H1 (cell line): ENCODE data around the gene OGFR. TPM values are rescaled to one million over a fixed set of nuclear protein-coding genes. Genes with fewer than 3 reads are reported as not detected.

Source experiments
- CHD2 ChIP-seq: IDR thresholded peaks from 2 replicates; pipeline ENCODE4 v1.6.1; 2012; ENCODE audit warnings: low read length, improper control_type of control experiment
- EP300 ChIP-seq, 2 experiments: IDR thresholded peaks; 1 replicate in 1 of 2; 2 replicates in 1 of 2; pipeline ENCODE4 v1.6.1; 2011 to 2012; ENCODE audit warnings: low read depth in 2 of 2, low read length in 2 of 2, mild to moderate bottlenecking in 2 of 2, borderline replicate concordance in 1 of 2, inconsistent platforms in 1 of 2, moderate library complexity in 1 of 2
- GABPA ChIP-seq: IDR thresholded peaks from 2 replicates; pipeline ENCODE4 v1.6.1; 2011; ENCODE audit warnings: mild to moderate bottlenecking, low read length, moderate library complexity, borderline replicate concordance; ENCODE audit not compliant: insufficient read depth
- KDM4A ChIP-seq: IDR thresholded peaks from one replicate; pipeline ENCODE4 v1.7.1; 2012; ENCODE audit warnings: low read depth, mild to moderate bottlenecking, moderate library complexity, low read length, inconsistent platforms; ENCODE audit not compliant: severe bottlenecking
- MAFK ChIP-seq: IDR thresholded peaks from 2 replicates; pipeline ENCODE4 v1.6.1; 2012; ENCODE audit warnings: low read depth, mild to moderate bottlenecking, improper control_type of control experiment, low read length
- RNF2 ChIP-seq: fragments of 200-900, 300-1000 bp; sonication (generic); IDR thresholded peaks from 2 replicates; pipeline ENCODE4 v1.7.1; 2016; ENCODE audit warnings: borderline replicate concordance, low read depth, mild to moderate bottlenecking, antibody characterized with exemption, low read length; ENCODE audit not compliant: poor library complexity, severe bottlenecking; ENCODE audit errors: missing control alignments
- polyA plus RNA-seq, 7 experiments: library from polyadenylated mRNA; depleted of rRNA in 3 of 7; stranded (reverse) in 5 of 7; unstranded in 2 of 7; fragments of >200 nt in 5 of 7; fragments of 200-250 nt in 2 of 7; gene quantifications; 1 replicate in 5 of 7; 2 replicates in 1 of 7; 4 replicates in 1 of 7; pipeline versions ENCODE4 v1.2.1 to v1.2.3, GENCODE V29; 2011 to 2013; ENCODE audit warnings: missing spikeins in 2 of 7, mixed read lengths in 2 of 7
- total RNA-seq: library from RNA; stranded (reverse); fragmentation: NEBNext Ultra II Directional; extraction: Animal tissue kit (Norgen Biotek cat#: 25700); gene quantifications from 2 replicates; pipeline ENCODE4 v1.2.1, GENCODE V29; 2021

OGFR gene
- total and polyA plus RNA-seq, 2 of the 8 experiments (the other 6 are each of a cell fraction or from before 2014, with no cell fraction given): 13.9 to 25.1 TPM

DNA sequence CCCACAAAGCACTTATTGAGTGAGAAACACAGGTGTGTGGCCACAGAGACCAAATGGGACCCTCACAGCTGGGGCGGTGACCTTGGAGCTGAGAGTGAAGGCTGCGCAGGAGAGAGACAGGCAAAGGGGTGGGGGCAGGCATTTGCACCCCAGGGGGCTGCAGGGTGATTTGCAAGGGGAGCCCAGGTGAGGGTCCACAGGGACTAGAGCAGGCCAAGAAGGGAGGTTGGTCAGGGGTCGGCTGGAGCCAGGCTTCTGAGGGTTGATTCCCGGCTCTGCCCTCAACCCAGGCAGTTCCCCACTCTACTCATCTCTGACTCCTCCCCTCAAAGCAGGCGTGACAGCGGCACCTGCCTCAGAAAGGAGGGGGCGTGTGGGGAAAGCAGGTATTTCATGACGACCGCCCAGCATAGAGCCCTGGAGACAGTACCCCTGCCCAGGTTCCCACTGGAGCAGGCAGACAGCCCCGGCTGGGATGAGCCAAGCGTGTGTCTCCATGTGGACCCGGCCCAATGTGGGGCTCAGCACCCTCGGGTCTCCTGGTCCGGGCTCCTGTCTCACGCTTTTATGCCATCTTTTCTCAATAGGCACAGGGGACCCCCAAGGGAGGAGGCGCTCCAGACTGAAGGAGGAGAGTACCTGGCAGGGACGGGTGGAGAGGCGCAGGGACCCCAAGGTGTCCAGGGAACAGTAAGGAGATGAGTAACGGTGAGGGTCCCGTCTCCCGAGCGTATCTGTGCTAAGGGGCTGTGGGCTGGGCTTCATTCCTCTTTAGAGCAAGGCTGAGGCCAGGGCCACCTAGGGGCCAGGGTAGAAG, 11.5 kb upstream of the OGFR start (continued):
- TF ChIP-seq KDM4A: no peak
- no peak for TF ChIP-seq GABPA
- TF ChIP-seq CHD2: no peak
- TF ChIP-seq EP300 (IDR thresholded peaks at IDR 0.05; ENCODE audit: borderline replicate concordance in 1 of 2, low read depth in 2 of 2, low read length in 2 of 2): no peak
- no peak for TF ChIP-seq RNF2
- TF ChIP-seq MAFK: no peak
